ENCODE data around the gene C20orf204.
A peak's percentile ranks its signal among the peaks of the same experiment; 100 is the strongest.

GRCh38 chr20:64065062-64065973, 29.3 kb downstream of the C20orf204 start:
- TF ChIP-seq EP300 (IDR thresholded peaks at IDR 0.05; ENCODE audit: borderline replicate concordance in 1 of 2, control insufficient read depth in 1 of 2, low read depth in 2 of 2, low read length in 2 of 2), result no peak
- TF ChIP-seq POLR2A (IDR thresholded peaks at IDR 0.05; ENCODE audit: low read depth, low read length), result peak; percentile 20; the same call in 1 of the 2 replicates
- TF ChIP-seq CTCF (IDR thresholded peaks at IDR 0.05 in 2 of 3, conservative IDR thresholded peaks at IDR 0.05 in 1 of 3; ENCODE audit: control insufficient read depth in 2 of 3, extremely low read depth in 1 of 3, insufficient read depth in 1 of 3, low read depth in 3 of 3, low read length in 3 of 3), result no peak
- no peak for TF ChIP-seq PKNOX1 (IDR thresholded peaks at IDR 0.05)
- no peak for TF ChIP-seq ZBTB33 (IDR thresholded peaks at IDR 0.05)

All from GM12878 (cell line).